CD14-positive monocyte (primary cell): ENCODE results near the gene CYCS. TPM values are rescaled to one million over a fixed set of nuclear protein-coding genes. Genes with fewer than 3 reads are reported as not detected.
"Not testable (repeated sequence)": the region's sequence is repeated elsewhere in the genome, so short reads cannot be mapped to it uniquely, and the experiment has no call there.

Experiments used
- DNase-seq, 3 donors: peaks; one replicate each; pipeline ENCODE4 v3.0.0-alpha.2; 2011 to 2022
- H2AFZ ChIP-seq: 2 replicates; pipeline ENCODE4 v1.6.0; 2012; ENCODE audit warnings: mild to moderate bottlenecking, low read depth, low read length, inconsistent platforms; ENCODE audit not compliant: insufficient read depth, poor library complexity, severe bottlenecking
- H3K27ac ChIP-seq, 2 donors: 1 replicate in 1 of 2; 2 replicates in 1 of 2; pipeline ENCODE4 v1.5.1; 2012 to 2013; ENCODE audit warnings: low read length in 2 of 2, control low read depth in 1 of 2, inconsistent platforms in 1 of 2, low read depth in 1 of 2, mild to moderate bottlenecking in 1 of 2
- H3K27me3 ChIP-seq, 2 donors: one replicate each; pipeline versions ENCODE4 v1.6.0 to v1.6.1; 2011 to 2013; ENCODE audit warnings: low read length in 2 of 2; ENCODE audit not compliant: control insufficient read depth in 2 of 2, insufficient read depth in 2 of 2
- H3K36me3 ChIP-seq, 2 donors: replicated peaks in 1 of 2; 1 replicate in 1 of 2; 2 replicates in 1 of 2; pipeline versions ENCODE4 v1.5.1 to v1.6.1; 2012 to 2013; ENCODE audit warnings: low read length in 2 of 2, control low read depth in 1 of 2, inconsistent platforms in 1 of 2, mild to moderate bottlenecking in 1 of 2; ENCODE audit not compliant: insufficient read depth in 2 of 2, control insufficient read depth in 1 of 2
- H3K4me1 ChIP-seq, 2 donors: 1 replicate in 1 of 2; 2 replicates in 1 of 2; pipeline versions ENCODE4 v1.5.1 to v1.6.1; 2012 to 2013; ENCODE audit warnings: low read length in 2 of 2, control low read depth in 1 of 2, inconsistent platforms in 1 of 2, mild to moderate bottlenecking in 1 of 2, moderate library complexity in 1 of 2; ENCODE audit not compliant: insufficient read depth in 2 of 2, control insufficient read depth in 1 of 2
- H3K4me2 ChIP-seq: replicated peaks from 2 replicates; pipeline ENCODE3; 2012; ENCODE audit warnings: low read length, moderate library complexity, mild to moderate bottlenecking; ENCODE audit not compliant: poor library complexity, severe bottlenecking; ENCODE audit errors: extremely low read depth
- H3K4me3 ChIP-seq, 3 experiments: fragments of 200-600 bp in 1 of 3; sonication (generic) in 1 of 3; replicated peaks in 1 of 3; 1 replicate in 2 of 3; 2 replicates in 1 of 3; pipeline ENCODE4 v1.5.1; 2011 to 2013; ENCODE audit warnings: low read length in 3 of 3, mild to moderate bottlenecking in 3 of 3, control low read depth in 2 of 3, low read depth in 2 of 3, inconsistent platforms in 1 of 3, moderate library complexity in 1 of 3
- H3K79me2 ChIP-seq: 2 replicates; pipeline ENCODE4 v1.6.0; 2012; ENCODE audit warnings: mild to moderate bottlenecking, control low read depth, inconsistent platforms, low read length, moderate library complexity; ENCODE audit not compliant: insufficient read depth
- H3K9ac ChIP-seq: 2 replicates; pipeline ENCODE4 v1.6.0; 2017; ENCODE audit warnings: low read length, mild to moderate bottlenecking; ENCODE audit not compliant: insufficient read depth, poor library complexity, severe bottlenecking
- H3K9me3 ChIP-seq, 2 donors: replicated peaks in 1 of 2; 1 replicate in 1 of 2; 2 replicates in 1 of 2; pipeline versions ENCODE4 v1.5.1 to v1.6.1; 2012 to 2013; ENCODE audit warnings: low read length in 2 of 2, control low read depth in 1 of 2; ENCODE audit not compliant: control insufficient read depth in 1 of 2, insufficient read depth in 1 of 2
- H4K20me1 ChIP-seq: 2 replicates; pipeline ENCODE4 v1.6.0; 2012; ENCODE audit warnings: mild to moderate bottlenecking, low read length, control low read depth, moderate library complexity; ENCODE audit not compliant: insufficient read depth
- H3K27ac Mint-ChIP-seq, 7 donors: one replicate each; pipeline ENCODE4 v1.8.0; 2020; ENCODE audit warnings: mild to moderate bottlenecking in 7 of 7, mixed read lengths in 7 of 7, moderate library complexity in 6 of 7, inconsistent platforms in 2 of 7
- H3K27me3 Mint-ChIP-seq, 3 donors: one replicate each; pipeline ENCODE4 v1.8.0; 2021 to 2022; ENCODE audit warnings: low read depth in 3 of 3, mild to moderate bottlenecking in 3 of 3, mixed read lengths in 3 of 3, moderate library complexity in 3 of 3, inconsistent platforms in 1 of 3
- H3K36me3 Mint-ChIP-seq, 2 donors: one replicate each; pipeline ENCODE4 v1.8.0; 2020; ENCODE audit warnings: mixed read lengths in 2 of 2, inconsistent platforms in 1 of 2, mild to moderate bottlenecking in 1 of 2
- H3K4me1 Mint-ChIP-seq: one replicate; pipeline ENCODE4 v1.8.0; 2020; ENCODE audit warnings: mild to moderate bottlenecking, mixed read lengths
- H3K4me3 Mint-ChIP-seq, 2 donors: one replicate each; pipeline ENCODE4 v1.8.0; 2020; ENCODE audit warnings: mild to moderate bottlenecking in 2 of 2, mixed read lengths in 2 of 2, moderate library complexity in 1 of 2
- H3K9me3 Mint-ChIP-seq, 7 donors: one replicate each; pipeline ENCODE4 v1.8.0; 2020 to 2022; ENCODE audit warnings: mixed read lengths in 7 of 7, mild to moderate bottlenecking in 6 of 7, moderate library complexity in 6 of 7, inconsistent platforms in 2 of 7
- CTCF ChIP-seq: fragments of 200-600 bp; IDR thresholded peaks from one replicate; pipeline ENCODE4 v1.8.0; 2022; ENCODE audit warnings: antibody characterized with exemption, mild to moderate bottlenecking
- WGBS: methylation state at CpG from one replicate; pipeline ENCODE4 v1.1.5; 2013; ENCODE audit warnings: missing lambda C conversion rate; ENCODE audit not compliant: insufficient coverage; 5-methylcytosine and 5-hydroxymethylcytosine counted together
- intact Hi-C, 2 donors: fragments of 100-400 bp; cut with micrococcal nuclease; formaldehyde crosslinking; loops; one replicate each; pipeline versions ENCODE4 v1.15.0 to v1.15.1; 2023
- polyA plus RNA-seq, 3 donors: library from polyadenylated mRNA; depleted of rRNA in 1 of 3; unstranded in 2 of 3; stranded (reverse) in 1 of 3; fragments of 300-500 nt in 2 of 3; fragments of >200 nt in 1 of 3; fragmentation: Illumina TruSeq in 2 of 3; gene quantifications; 1 replicate in 2 of 3; 2 replicates in 1 of 3; pipeline ENCODE4 v1.2.3, GENCODE V29; 2012 to 2021

CYCS gene
- polyA plus RNA-seq, 3 donors: 35.8 to 99.3 (median 80.8) TPM

GRCh38 chr7:25117226-25118047 is 7.6 kb downstream of the CYCS start:
- H3K79me2 ChIP-seq: peaks cover 12% of the 10 kb centered on the region
- no peaks in the 10 kb centered on the region for H3K27me3 ChIP-seq
- peaks cover 28 to 37% of the 10 kb centered on the region in 2 donors for H3K36me3 ChIP-seq
- no peak overlapping the region for H2AFZ ChIP-seq
- Mint-ChIP-seq H3K36me3 (peaks cover 29 to 42% of the 10 kb centered on the region in 2 donors), H3K4me3 (peak overlapping the region in 1 of 2 donors; percentile 35), H3K4me1 (peaks cover 12% of the 10 kb centered on the region), H3K27me3 (no peaks in the 10 kb centered on the region), H3K27ac (peak overlapping the region in 5 of 7 donors; percentile 12 to 76 (median 41)), H3K9me3 (peaks cover 0 to 2% (median 0%) of the 10 kb centered on the region in 7 donors)
- DNase-seq: no peak
- no peaks in the 10 kb centered on the region for H3K4me1 ChIP-seq
- intact Hi-C loops: no loop called here
- no peak overlapping the region for H3K4me2 ChIP-seq
- no peak overlapping the region for H3K9ac ChIP-seq
- H3K9me3 ChIP-seq: no peaks in the 10 kb centered on the region
- no peak overlapping the region for H3K27ac ChIP-seq
- H3K4me3 ChIP-seq: no peak overlapping the region
- WGBS: 31% methylated on average over 3 of the region's 7 CpGs
- no peak for TF ChIP-seq CTCF
- H4K20me1 ChIP-seq: peaks cover 14% of the 10 kb centered on the region

GRCh38 chr7:25116621-25117020 is 8.4 kb downstream of the CYCS start:
- Histone ChIP-seq H3K4me3 (no peak overlapping the region), H3K9me3 (no peaks in the 10 kb centered on the region), H3K27ac (no peak overlapping the region), H4K20me1 (peaks cover 5% of the 10 kb centered on the region), H2AFZ (no peak overlapping the region), H3K27me3 (no peaks in the 10 kb centered on the region), H3K36me3 (peaks cover 20 to 29% of the 10 kb centered on the region in 2 donors), H3K79me2 (peaks cover 8% of the 10 kb centered on the region), H3K4me1 (no peaks in the 10 kb centered on the region), H3K9ac (no peak overlapping the region), H3K4me2 (no peak overlapping the region)
- H3K4me1 Mint-ChIP-seq: peaks cover 10% of the 10 kb centered on the region
- DNase-seq: no peak
- peak overlapping the region in 1 of 7 donors; percentile 17 for H3K27ac Mint-ChIP-seq
- no peak overlapping the region for H3K4me3 Mint-ChIP-seq
- peaks cover 21 to 38% of the 10 kb centered on the region in 2 donors for H3K36me3 Mint-ChIP-seq
- intact Hi-C loops: no loop called here
- TF ChIP-seq CTCF: no peak
- no peaks in the 10 kb centered on the region for H3K27me3 Mint-ChIP-seq
- WGBS: 98% methylated on average over 5 of the region's 5 CpGs
- H3K9me3 Mint-ChIP-seq: peaks cover 0 to 2% (median 0%) of the 10 kb centered on the region in 7 donors

GRCh38 chr7:25110514-25110913 is 14.5 kb downstream of the CYCS start:
- H3K36me3 ChIP-seq, H3K27ac Mint-ChIP-seq, H3K9me3 Mint-ChIP-seq, H3K4me3 Mint-ChIP-seq, H3K27ac ChIP-seq, H3K79me2 ChIP-seq, H3K27me3 ChIP-seq, H3K4me2 ChIP-seq, intact Hi-C loops, H4K20me1 ChIP-seq, H3K9me3 ChIP-seq, H3K27me3 Mint-ChIP-seq, H3K9ac ChIP-seq, H3K4me1 Mint-ChIP-seq, H3K4me3 ChIP-seq, DNase-seq, H3K4me1 ChIP-seq, H2AFZ ChIP-seq: not testable (repeated sequence)
- WGBS: 96% methylated on average over 2 of the region's 2 CpGs
- peaks cover 2 to 10% of the 10 kb centered on the region in 2 donors for H3K36me3 Mint-ChIP-seq
